Mucosa of gallbladder (tissue), 1 donor: ENCODE data around the gene GLTP. TPM values are rescaled to one million over a fixed set of nuclear protein-coding genes. Genes with fewer than 3 reads are reported as not detected.
A peak's percentile ranks its signal among the peaks of the same experiment; 100 is the strongest.
"Not testable (repeated sequence)": the region's sequence is repeated elsewhere in the genome, so short reads cannot be mapped to it uniquely, and the experiment has no call there.

Source experiments
- DNase-seq: peaks from one replicate; pipeline ENCODE4 v3.0.0-alpha.2; 2020; ENCODE audit warnings: low spot score
- total RNA-seq: library from RNA; stranded (reverse); gene quantifications from one replicate; pipeline ENCODE4 v1.2.1, GENCODE V29; 2021
- donor health status: DM: no; HTN: no; CAD: no.

Gene GLTP
- total RNA-seq, 1 donor from 2014 or later: 28.2 TPM

- DNase-seq: no peak
These were observed 2.1 kb downstream of the GLTP start for GRCh38 chr12:109878247-109878625.

- no peak for DNase-seq
These were observed 2.7 kb downstream of the GLTP start for GRCh38 chr12:109877504-109878246.

- DNase-seq: no peak
These were observed 3.9 kb downstream of the GLTP start for GRCh38 chr12:109876406-109876805.

DNA sequence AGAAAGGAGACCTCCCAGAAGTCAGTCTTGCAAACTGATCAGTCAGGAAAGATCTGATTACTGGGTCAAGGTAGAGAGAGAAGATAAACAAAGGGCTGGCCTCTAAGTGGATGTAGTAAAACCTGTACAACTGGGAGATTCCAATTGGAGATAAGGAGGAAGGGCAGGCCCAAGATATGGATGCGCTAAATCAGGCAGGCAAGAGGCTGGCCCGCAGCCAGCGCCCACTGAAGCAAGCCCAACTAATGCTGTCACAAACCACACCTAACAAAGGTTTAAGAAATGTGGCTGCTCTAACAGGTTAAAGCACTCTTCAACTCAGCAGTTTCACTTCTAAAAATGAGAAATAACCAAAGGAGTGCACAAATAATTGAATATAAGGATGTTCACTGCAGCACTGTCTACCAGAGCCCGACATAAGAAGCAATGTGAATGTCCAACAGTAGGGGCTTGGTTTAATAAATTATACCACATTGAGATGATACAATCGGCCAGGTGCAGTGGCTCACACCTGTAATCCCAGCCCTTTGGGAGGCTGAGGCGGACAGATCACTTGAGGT is 4.7 kb downstream of the GLTP start:
- DNase-seq: no peak

DNA sequence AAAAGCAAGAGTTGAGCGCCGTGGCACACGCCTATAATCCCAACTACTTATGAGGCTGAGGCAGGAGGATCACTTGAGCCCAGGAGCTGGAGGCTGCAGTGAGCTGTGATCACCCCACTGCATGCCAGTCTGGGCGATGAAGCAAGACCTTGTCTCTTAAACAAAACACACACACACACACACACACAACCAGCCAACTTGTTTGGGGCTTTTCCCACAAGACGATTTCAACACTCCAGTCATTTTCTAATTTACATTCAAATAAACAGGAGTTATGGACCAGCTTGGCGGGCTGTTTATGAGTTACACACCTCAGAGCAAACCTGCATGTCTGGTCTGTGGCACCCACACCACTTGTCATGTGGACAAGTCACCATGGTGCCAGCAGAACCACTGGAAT is 6.7 kb downstream of the GLTP start:
- no peak for DNase-seq

DNA sequence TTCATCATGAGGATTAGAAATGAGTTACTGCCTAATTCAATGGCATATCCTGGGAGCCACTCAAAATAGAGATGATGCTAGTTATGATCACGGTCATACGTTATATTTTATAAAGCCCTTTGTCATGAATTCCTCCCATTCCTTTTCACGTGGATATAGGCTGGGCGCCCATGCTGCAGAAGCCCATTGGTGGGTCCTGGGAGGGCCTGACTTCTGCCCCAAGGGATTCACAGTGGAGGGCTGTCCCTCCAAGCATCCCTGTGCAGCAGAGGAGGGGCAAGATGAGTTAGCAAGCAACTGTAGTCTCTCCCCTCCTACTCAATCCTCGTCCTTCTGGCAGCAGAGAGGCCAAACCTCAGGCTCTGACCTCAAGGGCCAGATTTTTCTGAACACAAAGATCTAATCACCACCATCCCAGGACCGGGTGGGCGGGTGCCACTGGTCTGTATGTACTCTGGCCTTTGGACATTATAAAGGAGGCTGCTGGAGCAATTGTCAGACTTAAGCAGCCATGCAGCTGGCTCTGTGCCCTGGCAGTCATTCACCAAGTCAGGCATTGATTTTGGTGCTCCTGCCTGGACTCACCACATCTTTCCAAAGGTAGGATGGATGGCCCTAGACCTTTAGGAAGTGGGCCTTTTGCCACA is 8.6 kb downstream of the GLTP start:
- DNase-seq: peak; percentile 19

DNA sequence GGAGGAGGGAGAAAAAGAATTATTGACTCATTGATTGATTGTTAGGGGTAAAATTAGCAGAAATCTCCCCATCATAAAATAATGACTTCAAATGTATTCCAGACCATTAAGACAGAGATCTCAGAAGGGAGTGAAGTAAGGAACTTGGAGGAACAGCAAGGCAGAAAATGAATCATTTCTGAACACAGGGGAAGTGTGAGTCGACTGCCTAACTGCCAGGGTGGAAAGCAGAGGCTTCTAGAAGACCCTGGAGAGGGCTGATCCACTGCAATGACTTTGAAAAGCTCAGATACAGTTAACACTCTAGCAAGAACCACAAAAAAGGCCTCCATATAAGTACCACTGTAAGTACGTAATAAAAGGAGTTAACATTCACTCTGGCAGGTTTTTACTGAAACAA is 9.7 kb downstream of the GLTP start:
- DNase-seq: no peak

DNA sequence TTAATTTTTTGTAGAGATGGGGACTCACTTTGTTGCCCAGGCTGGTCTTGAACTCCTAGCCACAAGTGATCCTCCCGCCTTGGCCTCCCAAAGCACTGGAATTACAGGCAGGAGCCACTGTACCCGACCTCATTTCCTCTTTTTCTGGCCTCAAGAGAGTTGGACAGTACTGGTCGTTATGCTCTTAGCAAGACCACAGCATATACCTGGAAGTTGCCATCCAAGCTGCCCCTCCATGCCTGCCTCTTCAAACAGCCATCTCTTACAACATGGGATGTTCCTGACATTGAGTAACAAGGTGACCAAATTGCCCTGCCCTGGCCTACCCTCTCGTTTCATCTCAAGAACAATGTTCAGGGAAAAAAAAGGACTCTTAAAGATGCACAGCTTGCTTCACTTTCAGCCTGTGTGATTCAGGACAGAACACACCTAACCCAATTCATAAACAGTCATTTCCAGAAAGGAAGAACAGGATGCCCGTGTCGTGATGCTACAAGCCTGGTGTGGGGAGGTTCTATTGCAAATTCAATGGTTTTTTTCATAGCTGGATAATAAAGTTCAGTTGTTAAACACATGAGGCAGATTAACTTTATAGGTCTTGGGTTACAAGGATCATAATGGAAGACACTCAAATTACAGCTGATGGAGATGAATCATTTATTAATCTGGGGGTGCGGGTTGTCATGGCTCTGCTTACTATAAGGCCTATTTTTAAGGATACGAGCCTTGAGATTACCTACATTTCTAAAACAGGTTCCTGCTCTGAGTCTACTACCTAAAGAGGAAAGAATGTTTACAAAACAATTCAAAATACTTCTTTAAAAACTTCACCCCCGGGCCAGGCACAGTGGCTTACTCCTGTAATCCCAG is 11.9 kb downstream of the GLTP start:
- no peak for DNase-seq

GRCh38 chr12:109864916-109865315 is 15.4 kb downstream of the GLTP start:
- no peak for DNase-seq

DNA sequence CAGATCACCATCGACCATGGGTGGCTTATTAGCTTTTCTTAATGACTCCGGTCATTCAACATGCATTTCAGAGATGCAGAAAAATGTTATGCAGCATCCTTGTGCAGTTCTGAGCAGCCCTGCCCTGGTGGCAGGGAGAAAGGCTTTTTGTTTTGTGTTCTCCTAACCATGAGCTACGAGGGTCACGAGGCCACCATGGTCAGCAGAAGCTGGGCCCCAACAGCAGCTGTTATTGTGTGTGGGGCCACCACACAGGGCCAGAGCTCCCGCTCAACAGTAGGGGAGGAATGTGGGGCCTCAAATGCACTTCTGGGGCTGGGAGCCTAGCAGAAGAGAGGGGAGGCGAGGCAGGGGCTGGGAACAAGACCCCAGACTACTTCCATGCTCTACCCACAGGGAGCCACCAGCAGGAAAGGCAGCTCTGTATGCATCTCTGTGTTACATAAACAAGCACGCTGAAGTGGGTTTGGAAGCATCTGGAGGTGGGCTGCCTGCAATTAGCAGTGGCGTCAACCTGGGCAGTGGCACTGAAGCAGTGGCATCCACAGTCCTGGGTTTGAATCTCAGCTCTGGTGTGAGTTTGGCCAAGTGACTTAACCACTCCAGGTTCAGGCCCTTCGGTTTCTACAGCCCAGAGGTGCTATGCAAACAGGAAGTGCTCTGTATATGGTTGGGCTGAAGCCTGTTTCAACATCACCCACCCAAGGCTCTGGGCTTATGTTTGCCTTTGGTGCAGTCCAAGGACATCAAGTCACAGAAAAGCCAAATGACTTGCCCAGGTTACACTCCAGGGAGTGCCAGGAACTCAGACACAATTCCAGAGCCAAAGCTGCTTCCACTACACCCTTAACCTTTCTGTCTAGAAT is 16.3 kb downstream of the GLTP start:
- peak; percentile 17 for DNase-seq

DNA sequence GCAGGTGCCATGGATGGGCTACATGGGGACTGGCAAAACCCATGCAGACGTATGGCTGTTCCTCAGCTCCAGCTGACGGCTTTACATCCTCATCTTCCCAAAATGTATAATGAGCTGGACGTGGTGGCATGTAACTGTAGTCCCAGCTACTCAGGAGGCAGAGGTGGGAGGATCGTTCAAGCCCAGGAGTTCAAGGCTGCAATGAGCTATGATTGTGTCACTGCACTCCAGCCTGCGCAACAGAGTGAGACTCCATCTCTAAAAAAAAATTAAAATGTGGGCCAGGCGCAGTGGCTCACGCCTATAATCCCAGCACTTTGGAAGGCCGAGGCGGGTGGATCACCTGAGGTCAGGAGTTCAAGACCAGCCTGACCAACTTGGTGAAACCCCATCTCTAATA is 17.9 kb downstream of the GLTP start:
- not testable (repeated sequence) for DNase-seq

DNA sequence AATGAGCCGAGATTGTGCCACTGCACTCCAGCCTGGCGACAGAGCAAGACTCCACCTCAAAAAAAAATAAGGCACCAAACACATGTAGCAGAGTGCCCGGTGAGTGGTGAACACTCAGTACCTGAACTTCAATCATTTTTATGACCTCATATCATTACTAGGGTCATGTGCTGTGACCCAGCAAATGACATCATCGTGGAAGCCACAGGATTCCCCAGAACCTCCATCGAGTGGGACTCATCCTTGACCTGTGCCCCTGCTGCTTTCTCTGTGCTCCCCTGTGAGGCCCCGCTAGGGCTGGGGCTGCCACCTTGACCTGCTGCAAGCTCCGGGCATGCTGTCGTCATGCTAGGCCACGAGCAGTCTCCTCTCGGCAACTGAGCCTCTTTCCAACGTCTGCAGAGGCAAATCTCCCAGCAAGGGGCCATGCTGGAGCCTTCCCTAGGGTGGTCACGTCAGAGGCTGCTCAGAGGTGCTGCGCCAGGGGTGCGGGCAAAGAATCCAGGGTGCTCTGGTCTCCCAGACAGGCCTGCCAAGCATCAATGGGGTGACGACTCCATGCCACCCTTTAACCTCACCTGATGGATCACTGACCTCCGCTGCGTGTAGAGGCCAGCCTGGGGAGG is 18.5 kb downstream of the GLTP start:
- DNase-seq: no peak

- DNase-seq: no peak
These were observed 19.4 kb downstream of the GLTP start for GRCh38 chr12:109860977-109861376.

DNA sequence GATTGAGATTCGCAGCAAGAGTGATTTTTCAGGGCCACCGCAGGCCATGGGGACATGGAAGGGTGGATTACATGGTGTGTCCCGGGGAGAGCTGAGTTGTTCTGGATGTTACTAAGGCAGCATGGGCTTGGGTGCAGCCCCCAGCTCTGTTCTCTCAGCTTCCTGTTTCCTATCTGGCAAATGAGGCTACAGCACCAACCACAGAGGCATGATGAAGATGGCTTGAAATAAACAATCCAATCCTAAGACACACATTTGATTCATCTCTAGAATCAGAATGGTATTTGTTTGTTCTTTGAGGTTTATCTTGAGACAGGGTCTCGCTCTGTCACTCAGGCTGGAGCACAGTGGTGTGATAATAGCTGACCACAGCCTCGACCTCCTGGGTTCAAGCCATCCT is 21.6 kb downstream of the GLTP start:
- no peak for DNase-seq

GRCh38 chr12:109857715-109858114 is 22.6 kb downstream of the GLTP start:
- no peak for DNase-seq

GRCh38 chr12:109855377-109855776 is 25.0 kb downstream of the GLTP start:
- no peak for DNase-seq

DNA sequence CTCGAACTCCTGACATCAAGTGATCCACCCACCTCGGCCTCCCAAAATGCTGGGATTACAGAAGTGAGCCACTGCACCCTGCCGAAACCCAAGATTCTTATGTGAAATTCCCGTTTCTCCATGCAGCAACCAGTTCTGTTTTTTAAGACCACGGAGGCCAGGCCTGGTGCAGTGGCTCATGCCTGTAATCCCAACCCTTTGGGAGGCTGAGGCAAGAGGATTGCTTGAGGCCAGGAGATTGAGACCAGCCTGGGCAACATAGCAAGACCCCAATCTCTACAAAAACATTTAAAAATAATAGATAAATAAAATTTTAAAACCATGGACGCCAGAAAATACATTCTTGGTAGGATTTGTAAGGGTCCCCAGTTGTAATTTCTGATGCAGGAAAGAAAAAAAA is 29.8 kb downstream of the GLTP start:
- not testable (repeated sequence) for DNase-seq

DNA sequence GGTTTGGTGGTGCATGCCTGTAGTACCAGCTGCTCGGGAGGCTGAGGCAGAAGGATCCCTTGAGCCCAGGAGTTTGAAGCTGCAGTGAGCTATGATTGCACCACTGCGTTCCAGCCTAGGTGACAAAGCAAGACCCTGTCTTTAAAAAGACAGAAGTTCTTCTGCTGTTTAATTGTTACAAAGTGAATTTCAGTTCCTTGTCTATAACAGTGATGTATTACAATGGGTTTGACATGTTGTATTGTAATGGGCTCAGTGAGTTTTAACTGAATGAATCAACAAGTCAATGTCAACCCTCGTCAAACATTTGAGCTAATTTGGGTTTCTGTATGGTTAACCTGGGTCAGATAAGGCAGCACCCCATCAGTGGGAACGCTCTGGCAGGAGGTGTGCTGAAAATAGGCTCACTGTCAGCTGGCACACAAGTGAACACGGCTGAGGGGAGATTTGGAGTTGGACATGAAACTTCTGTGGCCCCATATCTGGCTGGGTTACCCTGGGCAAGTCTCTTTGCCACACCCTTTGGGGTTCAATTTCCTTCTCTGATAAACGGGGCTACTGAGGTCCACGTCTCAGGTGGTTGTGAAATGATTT is 33.1 kb downstream of the GLTP start:
- no peak for DNase-seq

- DNase-seq: no peak
These were observed 34.5 kb downstream of the GLTP start for GRCh38 chr12:109845824-109846205.

DNA sequence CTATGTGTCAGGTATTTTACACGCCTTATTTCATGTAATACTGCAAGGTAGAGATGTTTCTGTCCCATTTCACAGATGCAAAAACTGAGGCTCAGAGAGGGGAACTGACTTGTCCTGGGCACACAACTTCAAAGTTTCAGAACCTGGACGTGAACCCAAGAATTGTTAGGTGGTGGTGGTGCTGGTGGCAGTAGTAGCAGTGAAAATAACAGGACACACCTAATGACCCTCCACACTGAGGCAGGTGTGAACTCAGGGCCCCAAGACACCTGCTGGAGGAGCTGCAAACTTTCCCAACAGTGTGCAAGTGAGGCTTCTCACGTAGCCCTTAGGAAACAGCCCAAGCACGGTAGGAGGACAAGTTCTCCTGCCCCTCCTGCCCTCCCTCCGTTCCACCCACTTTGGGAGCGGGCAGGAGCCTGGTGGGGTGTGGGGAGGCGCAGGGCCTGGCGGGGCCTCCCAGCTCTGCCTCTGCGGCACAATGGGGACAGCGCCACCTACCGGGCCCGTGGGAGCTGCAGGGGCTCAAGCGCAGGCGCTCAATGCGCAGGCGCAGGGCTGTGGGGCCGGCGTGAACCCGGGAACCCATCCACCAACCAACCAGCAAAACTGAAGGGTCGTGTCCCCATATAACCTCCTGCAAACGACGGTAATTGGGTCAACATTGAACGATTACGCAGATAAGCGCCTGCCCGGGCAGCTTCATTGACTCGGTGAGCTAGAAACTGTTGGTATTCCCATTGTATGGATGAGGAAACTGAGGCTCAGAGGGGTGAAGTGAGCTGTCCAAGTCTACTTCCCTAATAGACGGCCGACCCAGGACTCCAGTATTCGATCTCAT is 35.1 kb downstream of the GLTP start:
- peak; percentile 85 for DNase-seq
